K562 (cell line): ENCODE measurements around the gene LRRC57. TPM values are rescaled to one million over a fixed set of nuclear protein-coding genes. Genes with fewer than 3 reads are reported as not detected.
A peak's percentile ranks its signal among the peaks of the same experiment; 100 is the strongest.

ENCODE experiments used
- ARID3A ChIP-seq: IDR thresholded peaks from 2 replicates; pipeline ENCODE4 v1.6.1; 2012; ENCODE audit warnings: low read depth, low read length, improper control_type of control experiment, borderline replicate concordance
- CC2D1A ChIP-seq: fragments of 450-650 bp; IDR thresholded peaks from 2 replicates; pipeline ENCODE4 v1.6.1; 2017; ENCODE audit warnings: mild to moderate bottlenecking
- E2F4 ChIP-seq: sonication (generic); formaldehyde crosslinking; IDR thresholded peaks from 2 replicates; pipeline ENCODE4 v1.8.0; 2022; ENCODE audit warnings: mild to moderate bottlenecking, low read depth, missing genetic modification reagents
- ETV1 ChIP-seq: fragments of 450-650 bp; conservative IDR thresholded peaks from 2 replicates; pipeline ENCODE4 v1.6.1; 2016; ENCODE audit warnings: missing genetic modification characterization, control low read depth, low read depth, missing compliant biosample characterization
- KDM2B ChIP-seq: fragments of 250-450 bp; sonication (Bioruptor Pico); IDR thresholded peaks from 2 replicates; pipeline ENCODE4 v1.8.0; 2021; ENCODE audit warnings: mild to moderate bottlenecking, moderate library complexity
- MYBL2 ChIP-seq, 2 experiments: fragments of 450-650 bp in 1 of 2; sonication (generic) in 1 of 2; formaldehyde crosslinking in 1 of 2; IDR thresholded peaks; 2 replicates each; pipeline versions ENCODE4 v1.6.1 to v1.8.1; 2017 to 2022; ENCODE audit warnings: borderline replicate concordance in 1 of 2, inconsistent platforms in 1 of 2, low read depth in 1 of 2, mild to moderate bottlenecking in 1 of 2, missing genetic modification reagents in 1 of 2, moderate library complexity in 1 of 2
- NCOA2 ChIP-seq, 2 experiments: fragments of 450-650 bp; IDR thresholded peaks; 2 replicates each; pipeline ENCODE4 v1.6.1; 2018; ENCODE audit warnings: mild to moderate bottlenecking in 2 of 2, moderate library complexity in 1 of 2; ENCODE audit not compliant: partially characterized antibody in 2 of 2
- NUFIP1 ChIP-seq: fragments of 450-650 bp; IDR thresholded peaks from 2 replicates; pipeline ENCODE4 v1.6.1; 2018; ENCODE audit not compliant: partially characterized antibody
- PHB ChIP-seq: fragments of 250-450 bp; sonication (Bioruptor Pico); IDR thresholded peaks from 2 replicates; pipeline ENCODE4 v1.5.0; 2021
- PRMT5 ChIP-seq: sonication (generic); formaldehyde crosslinking; IDR thresholded peaks from 2 replicates; pipeline ENCODE4 v1.5.0; 2020; ENCODE audit warnings: missing genetic modification reagents
- RREB1 ChIP-seq: fragments of 250-450 bp; sonication (Bioruptor Pico); IDR thresholded peaks from 2 replicates; pipeline ENCODE4 v1.4.0; 2020
- TOE1 ChIP-seq, 2 experiments: fragments of 450-650 bp in 1 of 2; sonication (generic) in 1 of 2; formaldehyde crosslinking in 1 of 2; IDR thresholded peaks; 2 replicates each; pipeline versions ENCODE4 v1.7.1 to v1.8.0; 2016 to 2022; ENCODE audit warnings: borderline replicate concordance in 2 of 2, mild to moderate bottlenecking in 2 of 2, antibody characterized with exemption in 1 of 2, inconsistent platforms in 1 of 2, low read depth in 1 of 2, missing genetic modification reagents in 1 of 2, moderate library complexity in 1 of 2
- ZFP30 ChIP-seq: fragments of 250-450 bp; sonication (Bioruptor Pico); IDR thresholded peaks from 2 replicates; pipeline ENCODE4 v1.8.0; 2022; ENCODE audit warnings: moderate library complexity, mild to moderate bottlenecking, inconsistent platforms, borderline replicate concordance
- ZNF133 ChIP-seq: fragments of 250-450 bp; sonication (Bioruptor Pico); IDR thresholded peaks from 2 replicates; pipeline ENCODE4 v1.4.0; 2020; ENCODE audit warnings: mild to moderate bottlenecking
- ZNF140 ChIP-seq: fragments of 250-450 bp; sonication (Bioruptor Pico); IDR thresholded peaks from 2 replicates; pipeline ENCODE4 v1.8.0; 2021; ENCODE audit warnings: moderate library complexity, mild to moderate bottlenecking, inconsistent platforms
- ZNF174 ChIP-seq: fragments of 250-450 bp; sonication (Bioruptor Pico); IDR thresholded peaks from 2 replicates; pipeline ENCODE4 v1.4.0; 2020; ENCODE audit warnings: mild to moderate bottlenecking
- ZNF324 ChIP-seq: fragments of 250-450 bp; sonication (Bioruptor Pico); IDR thresholded peaks from 2 replicates; pipeline ENCODE4 v1.4.0; 2020; ENCODE audit warnings: mild to moderate bottlenecking
- ZNF668 ChIP-seq: fragments of 250-450 bp; sonication (Bioruptor Pico); IDR thresholded peaks from 2 replicates; pipeline ENCODE4 v1.8.0; 2022; ENCODE audit warnings: mild to moderate bottlenecking, inconsistent platforms
- ZNF717 ChIP-seq: fragments of 250-450 bp; sonication (Bioruptor Pico); IDR thresholded peaks from 2 replicates; pipeline ENCODE4 v1.5.0; 2021
- polyA plus RNA-seq, 8 experiments: library from polyadenylated mRNA; depleted of rRNA in 4 of 8; stranded (reverse) in 5 of 8; unstranded in 3 of 8; fragments of >200 nt; fragmentation: Nextera tagmentation in 2 of 8; fragmentation: Illumina TruSeq in 1 of 8; extraction: Ambion mirVana in 2 of 8; extraction: Trizol in 1 of 8; gene quantifications; 2 replicates each; pipeline versions ENCODE4 v1.2.1 to v1.2.3, GENCODE V29; 2011 to 2014; ENCODE audit warnings: inconsistent platforms in 1 of 8, missing spikeins in 1 of 8
- total RNA-seq, 7 experiments: library from RNA; depleted of rRNA in 6 of 7; stranded (reverse); fragments of >200 nt in 6 of 7; fragmentation: Illumina TruSeq in 2 of 7; extraction: Trizol in 2 of 7; gene quantifications; 2 replicates each; pipeline versions ENCODE4 v1.2.1 to v1.2.3, GENCODE V29; 2011 to 2021; ENCODE audit warnings: low replicate concordance in 1 of 7

Gene LRRC57
- total and polyA plus RNA-seq, 9 of the 15 experiments (the other 6 are each of a cell fraction or from before 2014, with no cell fraction given), result 3.9 to 20.4 (median 14.8) TPM

DNA sequence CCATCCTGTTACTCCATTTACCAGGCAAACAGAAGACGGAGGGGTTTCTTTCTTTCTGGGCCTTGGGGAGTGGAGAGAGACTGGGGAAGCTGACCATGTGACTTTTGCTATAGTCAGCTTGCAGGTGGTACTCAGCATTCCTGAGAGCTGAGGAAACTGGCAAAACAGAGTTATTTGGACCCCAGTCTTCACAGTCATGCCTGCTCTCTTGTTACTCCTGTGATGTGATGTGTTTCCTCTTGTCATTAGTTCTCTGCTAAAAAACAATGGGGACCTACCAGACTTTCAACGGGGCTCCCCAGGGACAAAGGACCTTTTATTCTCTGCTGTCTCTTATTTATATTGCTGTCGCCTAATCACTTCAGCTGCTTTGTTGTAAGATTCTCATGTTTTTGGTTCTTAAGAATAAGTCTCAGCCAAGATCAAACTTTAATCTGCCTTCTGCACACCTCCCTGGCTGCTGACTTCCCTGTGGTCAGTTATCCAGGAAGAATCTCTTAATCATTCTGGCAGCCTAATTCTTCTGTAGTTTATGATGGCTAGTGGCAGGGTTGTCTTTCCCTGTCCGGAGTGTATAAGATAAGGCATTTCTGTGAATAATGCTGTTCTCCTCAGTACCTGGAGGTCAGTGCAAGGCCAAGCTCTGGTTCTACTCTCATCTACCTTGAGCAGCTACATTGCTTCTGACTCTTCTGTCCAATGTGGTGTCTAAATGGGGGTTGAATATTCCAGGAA lies 35.6 kb upstream of the LRRC57 start (continued):
- no peak for TF ChIP-seq E2F4 (CRISPR knock-in tag)
- TF ChIP-seq ZNF174, result no peak
- TF ChIP-seq CC2D1A, result peak; percentile 85; the same call in 1 of the 2 replicates
- no peak for TF ChIP-seq RREB1
- no peak for TF ChIP-seq ZNF717 (CRISPR knock-in tag)
- no peak for TF ChIP-seq PRMT5 (CRISPR knock-in tag)
- TF ChIP-seq ARID3A, result peak; percentile 86; the same call in 1 of the 2 replicates
- TF ChIP-seq ZNF668 (CRISPR knock-in tag), result no peak
- no peak for TF ChIP-seq TOE1 (IDR thresholded peaks at IDR 0.05; ENCODE audit: borderline replicate concordance)
- no peak for TF ChIP-seq TOE1 (CRISPR knock-in tag; IDR thresholded peaks at IDR 0.05; ENCODE audit: borderline replicate concordance, low read depth)
- 0 out of 2 replicates have a peak, but pooled peaks have one; percentile 23 for TF ChIP-seq ETV1
- no peak for TF ChIP-seq ZFP30 (CRISPR knock-in tag)
- TF ChIP-seq ZNF140 (CRISPR knock-in tag), result no peak
- no peak for TF ChIP-seq NCOA2 (IDR thresholded peaks at IDR 0.05; ENCODE audit: partially characterized antibody in 2 of 2)
- no peak for TF ChIP-seq ZNF133 (CRISPR knock-in tag)
- TF ChIP-seq PHB (CRISPR knock-in tag), result no peak
- no peak for TF ChIP-seq ZNF324 (CRISPR knock-in tag)
- no peak for TF ChIP-seq NUFIP1
- no peak for TF ChIP-seq KDM2B (CRISPR knock-in tag)
- no peak for TF ChIP-seq MYBL2 (IDR thresholded peaks at IDR 0.05; ENCODE audit: low read depth)
- no peak for TF ChIP-seq MYBL2 (CRISPR knock-in tag; IDR thresholded peaks at IDR 0.05; ENCODE audit: borderline replicate concordance)
